Measurements from ENCODE around the gene NAGLU. TPM values are rescaled to one million over a fixed set of nuclear protein-coding genes. Genes with fewer than 3 reads are reported as not detected.

The NAGLU gene
- total and polyA plus RNA-seq, 2 of the 13 experiments (the other 11 are each of a cell fraction or from before 2014, with no cell fraction given): 28.2 to 40.1 TPM

DNA sequence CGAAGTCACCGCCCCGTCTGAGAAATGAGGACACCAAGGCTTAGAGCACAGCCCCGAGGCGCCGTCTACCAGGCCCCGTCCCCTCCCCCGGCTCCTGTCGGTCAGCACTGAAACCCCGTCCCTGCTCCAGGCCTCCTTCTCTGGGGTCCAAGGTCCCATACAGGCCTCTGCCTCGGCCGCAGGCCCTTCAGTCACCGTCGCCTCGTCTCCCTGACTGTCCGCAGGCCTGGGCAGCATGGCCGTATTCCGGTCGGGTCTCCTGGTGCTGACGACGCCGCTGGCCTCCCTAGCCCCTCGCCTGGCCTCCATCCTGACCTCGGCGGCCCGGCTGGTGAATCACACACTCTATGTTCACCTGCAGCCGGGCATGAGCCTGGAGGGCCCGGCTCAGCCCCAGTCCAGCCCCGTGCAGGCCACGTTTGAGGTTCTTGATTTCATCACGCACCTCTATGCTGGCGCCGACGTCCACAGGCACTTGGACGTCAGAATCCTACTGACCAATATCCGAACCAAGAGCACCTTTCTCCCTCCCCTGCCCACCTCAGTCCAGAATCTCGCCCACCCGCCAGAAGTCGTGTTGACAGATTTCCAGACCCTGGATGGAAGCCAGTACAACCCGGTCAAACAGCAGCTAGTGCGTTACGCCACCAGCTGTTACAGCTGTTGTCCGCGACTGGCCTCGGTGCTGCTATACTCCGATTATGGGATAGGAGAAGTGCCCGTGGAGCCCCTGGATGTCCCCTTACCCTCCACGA, 26.5 kb downstream of the NAGLU start (continued):
- TF ChIP-seq, protein P1, sequence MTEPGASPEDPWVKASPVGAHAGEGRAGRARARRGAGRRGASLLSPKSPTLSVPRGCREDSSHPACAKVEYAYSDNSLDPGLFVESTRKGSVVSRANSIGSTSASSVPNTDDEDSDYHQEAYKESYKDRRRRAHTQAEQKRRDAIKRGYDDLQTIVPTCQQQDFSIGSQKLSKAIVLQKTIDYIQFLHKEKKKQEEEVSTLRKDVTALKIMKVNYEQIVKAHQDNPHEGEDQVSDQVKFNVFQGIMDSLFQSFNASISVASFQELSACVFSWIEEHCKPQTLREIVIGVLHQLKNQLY (CRISPR knock-in tag; IDR thresholded peaks at IDR 0.05): no peak
- TF ChIP-seq, protein P2, sequence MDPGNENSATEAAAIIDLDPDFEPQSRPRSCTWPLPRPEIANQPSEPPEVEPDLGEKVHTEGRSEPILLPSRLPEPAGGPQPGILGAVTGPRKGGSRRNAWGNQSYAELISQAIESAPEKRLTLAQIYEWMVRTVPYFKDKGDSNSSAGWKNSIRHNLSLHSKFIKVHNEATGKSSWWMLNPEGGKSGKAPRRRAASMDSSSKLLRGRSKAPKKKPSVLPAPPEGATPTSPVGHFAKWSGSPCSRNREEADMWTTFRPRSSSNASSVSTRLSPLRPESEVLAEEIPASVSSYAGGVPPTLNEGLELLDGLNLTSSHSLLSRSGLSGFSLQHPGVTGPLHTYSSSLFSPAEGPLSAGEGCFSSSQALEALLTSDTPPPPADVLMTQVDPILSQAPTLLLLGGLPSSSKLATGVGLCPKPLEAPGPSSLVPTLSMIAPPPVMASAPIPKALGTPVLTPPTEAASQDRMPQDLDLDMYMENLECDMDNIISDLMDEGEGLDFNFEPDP (CRISPR knock-in tag; conservative IDR thresholded peaks at IDR 0.05): 0 out of 2 replicates have a peak, but pooled peaks have one; percentile 35
- TF ChIP-seq ZNF362 (CRISPR knock-in tag; IDR thresholded peaks at IDR 0.05; ENCODE audit: borderline replicate concordance) (no peak), ZFP82 (CRISPR knock-in tag; IDR thresholded peaks at IDR 0.05; ENCODE audit: borderline replicate concordance) (no peak), ZNF142 (CRISPR knock-in tag; IDR thresholded peaks at IDR 0.05) (no peak), ZNF646 (CRISPR knock-in tag; IDR thresholded peaks at IDR 0.05) (peak; percentile 54; the same call in 1 of the 2 replicates), CEBPG (CRISPR knock-in tag; IDR thresholded peaks at IDR 0.05) (no peak; the same call in none of the 2 replicates), ZNF598 (CRISPR knock-in tag; IDR thresholded peaks at IDR 0.05; ENCODE audit: borderline replicate concordance) (peak; percentile 74; the same call in 1 of the 2 replicates), PAF1 (CRISPR knock-in tag; IDR thresholded peaks at IDR 0.05) (no peak), THAP11 (CRISPR knock-in tag; IDR thresholded peaks at IDR 0.05) (no peak), ZNF660 (CRISPR knock-in tag; IDR thresholded peaks at IDR 0.05; ENCODE audit: borderline replicate concordance, low read depth) (no peak), HNRNPUL1 (IDR thresholded peaks at IDR 0.05; ENCODE audit: low read depth, low read length) (no peak)

All from HepG2 (cell line).